Testis (tissue), 3 donors: ENCODE results near the gene POLR2B. TPM values are rescaled to one million over a fixed set of nuclear protein-coding genes. Genes with fewer than 3 reads are reported as not detected.
A peak's percentile ranks its signal among the peaks of the same experiment; 100 is the strongest.
"Not testable (repeated sequence)": the region's sequence is repeated elsewhere in the genome, so short reads cannot be mapped to it uniquely, and the experiment has no call there.

Source experiments
- DNase-seq: peaks from one replicate; pipeline ENCODE4 v3.0.0-alpha.2; 2019
- H3K27ac ChIP-seq, 2 donors: fragments of 200-600 bp; sonication (generic); one replicate each; pipeline ENCODE4 v1.5.1; 2019
- H3K27me3 ChIP-seq: fragments of 200-600 bp; sonication (generic); one replicate; pipeline ENCODE4 v1.5.1; 2019
- H3K36me3 ChIP-seq: fragments of 200-600 bp; sonication (generic); one replicate; pipeline ENCODE4 v1.5.1; 2017; ENCODE audit warnings: low read depth; ENCODE audit errors: missing control alignments
- H3K4me1 ChIP-seq: fragments of 200-600 bp; sonication (generic); one replicate; pipeline ENCODE4 v1.5.1; 2019
- H3K4me3 ChIP-seq, 2 donors: fragments of 200-600 bp; sonication (generic); one replicate each; pipeline ENCODE4 v1.5.1; 2017 to 2019
- H3K9me3 ChIP-seq: fragments of 200-600 bp; sonication (generic); one replicate; pipeline ENCODE4 v1.5.1; 2017
- POLR2A ChIP-seq: fragments of 450-650 bp; IDR thresholded peaks from one replicate; pipeline ENCODE4 v1.6.1; 2017; ENCODE audit warnings: antibody characterized with exemption, mild to moderate bottlenecking, moderate library complexity
- WGBS, 2 donors: methylation state at CpG; one replicate each; pipeline ENCODE4 v1.1.5; 2018; 5-methylcytosine and 5-hydroxymethylcytosine counted together
- intact Hi-C: fragments of 100-400 bp; cut with DNase I; formaldehyde crosslinking; loops from one replicate; pipeline ENCODE4 v1.15.1; 2023; ENCODE audit warnings: low total_unique reads
- polyA plus RNA-seq: library from polyadenylated mRNA; stranded (reverse); fragments of 350-450 nt; fragmentation: Illumina TruSeq; extraction: RNeasy Lipid Tissue Mini Kit (QIAGEN cat#74804); gene quantifications from one replicate; pipeline ENCODE4 v1.2.3, GENCODE V29; 2014; ENCODE audit warnings: low read depth, low replicate concordance; ENCODE audit not compliant: insufficient read depth
- total RNA-seq, 2 donors: library from RNA; depleted of rRNA; stranded (reverse); fragments of >200 nt; gene quantifications; one replicate each; pipeline ENCODE4 v1.2.3, GENCODE V29; 2016
- TF ChIP-seq, protein P1 (sequence below), 3 experiments: fragments of 450-650 bp in 2 of 3; fragments of 200-600 bp in 1 of 3; sonication (generic) in 1 of 3; IDR thresholded peaks; one replicate each; pipeline ENCODE4 v1.5.1; 2016 to 2019; ENCODE audit warnings: antibody characterized with exemption in 3 of 3, mild to moderate bottlenecking in 2 of 3, moderate library complexity in 1 of 3

The POLR2B gene
- total and polyA plus RNA-seq, 3 donors from 2014 or later, result 81.8 to 104 (median 81.8) TPM

DNA sequence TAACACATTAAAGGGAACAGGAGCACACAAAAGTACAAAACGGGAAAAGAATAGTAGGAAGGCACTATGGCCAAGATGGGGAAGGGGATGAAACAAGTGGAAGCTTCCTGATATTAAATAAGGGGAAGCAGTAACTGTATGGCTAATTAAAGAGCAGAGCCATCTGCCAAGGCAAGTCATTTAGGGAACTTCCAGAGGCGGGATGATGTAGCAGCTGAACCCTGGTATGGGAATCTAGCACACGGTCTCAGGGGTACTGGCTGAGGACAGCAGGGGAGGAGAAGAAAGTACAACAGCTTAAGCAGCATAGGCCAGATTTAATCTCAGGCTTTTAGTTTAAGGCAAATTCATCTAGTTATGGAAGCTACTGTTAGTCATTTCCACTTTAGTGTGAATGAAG, 72.4 kb downstream of the POLR2B start:
- no peaks in the 10 kb centered on the region for H3K27me3 ChIP-seq
- no peaks in the 10 kb centered on the region for H3K36me3 ChIP-seq
- no peak overlapping the region for H3K4me3 ChIP-seq
- H3K4me1 ChIP-seq, result peaks cover 8% of the 10 kb centered on the region
- H3K9me3 ChIP-seq, result no peaks in the 10 kb centered on the region
- 46 to 69% methylated on average over 3 of the region's 3 CpGs for WGBS, 2 donors
- TF ChIP-seq POLR2A, result no peak
- TF ChIP-seq, protein P1, sequence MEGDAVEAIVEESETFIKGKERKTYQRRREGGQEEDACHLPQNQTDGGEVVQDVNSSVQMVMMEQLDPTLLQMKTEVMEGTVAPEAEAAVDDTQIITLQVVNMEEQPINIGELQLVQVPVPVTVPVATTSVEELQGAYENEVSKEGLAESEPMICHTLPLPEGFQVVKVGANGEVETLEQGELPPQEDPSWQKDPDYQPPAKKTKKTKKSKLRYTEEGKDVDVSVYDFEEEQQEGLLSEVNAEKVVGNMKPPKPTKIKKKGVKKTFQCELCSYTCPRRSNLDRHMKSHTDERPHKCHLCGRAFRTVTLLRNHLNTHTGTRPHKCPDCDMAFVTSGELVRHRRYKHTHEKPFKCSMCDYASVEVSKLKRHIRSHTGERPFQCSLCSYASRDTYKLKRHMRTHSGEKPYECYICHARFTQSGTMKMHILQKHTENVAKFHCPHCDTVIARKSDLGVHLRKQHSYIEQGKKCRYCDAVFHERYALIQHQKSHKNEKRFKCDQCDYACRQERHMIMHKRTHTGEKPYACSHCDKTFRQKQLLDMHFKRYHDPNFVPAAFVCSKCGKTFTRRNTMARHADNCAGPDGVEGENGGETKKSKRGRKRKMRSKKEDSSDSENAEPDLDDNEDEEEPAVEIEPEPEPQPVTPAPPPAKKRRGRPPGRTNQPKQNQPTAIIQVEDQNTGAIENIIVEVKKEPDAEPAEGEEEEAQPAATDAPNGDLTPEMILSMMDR (IDR thresholded peaks at IDR 0.05), result no peak
- DNase-seq, result no peak
- H3K27ac ChIP-seq, result peak overlapping the region; percentile 55 to 66
- intact Hi-C loops, result no loop called here

DNA sequence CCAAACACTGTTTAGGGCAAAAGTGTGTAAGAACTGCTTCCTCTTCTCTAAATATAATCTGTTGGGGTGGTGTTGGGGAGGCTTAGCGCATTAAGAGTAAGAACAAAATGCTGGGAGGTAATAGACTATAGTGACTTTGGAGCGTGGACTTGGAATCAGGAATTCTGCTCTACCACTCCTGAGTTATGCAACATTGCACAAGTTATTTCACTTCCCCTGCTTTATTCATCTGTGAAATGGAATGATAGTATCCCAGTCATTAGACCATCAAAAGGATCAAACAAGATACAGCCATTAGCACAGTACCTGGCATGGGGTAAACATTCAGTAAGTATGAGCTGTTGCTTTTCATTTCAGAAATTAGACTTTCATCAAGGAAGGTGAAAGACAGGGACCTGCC, 72.8 kb downstream of the POLR2B start:
- Histone ChIP-seq H3K4me1 (peaks cover 12% of the 10 kb centered on the region), H3K4me3 (no peak overlapping the region), H3K27ac (peak overlapping the region in 1 of 2 donors; percentile 66), H3K9me3 (no peaks in the 10 kb centered on the region), H3K36me3 (no peaks in the 10 kb centered on the region), H3K27me3 (no peaks in the 10 kb centered on the region)
- DNase-seq, result no peak
- intact Hi-C loops, result no loop called here
- TF ChIP-seq POLR2A, result no peak
- TF ChIP-seq, protein P1 (IDR thresholded peaks at IDR 0.05), result no peak
- 83 to 84% methylated on average over 2 of the region's 2 CpGs for WGBS, 2 donors

DNA sequence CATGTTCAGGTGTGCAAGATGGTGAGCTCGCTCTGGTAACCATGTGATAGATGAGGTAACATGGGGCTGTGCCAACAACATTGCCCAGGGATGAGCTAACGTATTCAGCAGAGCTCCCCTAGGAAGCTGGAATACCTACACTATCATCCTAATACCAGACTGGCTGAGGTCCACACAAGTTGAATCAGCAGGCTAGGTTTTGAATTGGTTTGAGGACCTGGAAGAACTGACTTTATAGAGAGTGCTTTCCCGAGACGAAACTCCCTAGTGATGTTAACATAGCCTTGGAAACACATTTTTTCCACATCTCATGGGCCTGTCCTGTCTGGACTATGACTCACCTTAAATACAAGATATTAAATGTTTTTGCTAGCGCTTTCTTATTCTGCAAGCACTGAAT, 74.8 kb downstream of the POLR2B start:
- Histone ChIP-seq H3K4me1 (peaks cover 17% of the 10 kb centered on the region), H3K4me3 (no peak overlapping the region), H3K27me3 (no peaks in the 10 kb centered on the region), H3K9me3 (no peaks in the 10 kb centered on the region), H3K36me3 (no peaks in the 10 kb centered on the region), H3K27ac (peak overlapping the region in 1 of 2 donors; percentile 68)
- intact Hi-C loops, result no loop called here
- no peak for DNase-seq
- 43 to 71% methylated on average over 5 of the region's 5 CpGs for WGBS, 2 donors
- no peak for TF ChIP-seq POLR2A

DNA sequence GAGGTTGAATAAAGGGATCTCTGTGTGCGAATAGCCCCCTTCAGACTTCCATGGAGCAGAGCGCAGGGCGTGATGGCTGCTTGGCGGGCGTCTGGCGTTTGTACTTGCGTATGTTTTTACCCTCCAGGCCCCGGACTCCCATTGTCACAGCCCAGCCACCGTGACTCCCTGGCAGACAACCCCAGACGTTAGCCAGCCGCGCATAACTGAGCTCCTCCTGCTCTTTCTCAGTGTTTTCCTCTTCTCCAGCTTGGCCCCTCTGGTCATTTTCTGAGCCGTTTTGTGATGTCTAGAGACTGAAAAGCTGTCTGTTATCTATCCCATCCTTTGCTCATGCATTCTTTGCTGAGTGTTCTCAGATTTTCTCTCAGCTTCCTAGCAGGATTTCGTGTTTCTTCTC, 77.2 kb downstream of the POLR2B start:
- no peaks in the 10 kb centered on the region for H3K9me3 ChIP-seq
- no peak for DNase-seq
- intact Hi-C loops, result no loop called here
- WGBS, 2 donors, result 47 to 62% methylated on average over 11 to 14 of the region's 14 CpGs
- no peaks in the 10 kb centered on the region for H3K36me3 ChIP-seq
- H3K27me3 ChIP-seq, result no peaks in the 10 kb centered on the region
- H3K4me3 ChIP-seq, result no peak overlapping the region
- H3K27ac ChIP-seq, result peak overlapping the region in 1 of 2 donors; percentile 55
- no peak for TF ChIP-seq POLR2A
- TF ChIP-seq, protein P1 (IDR thresholded peaks at IDR 0.05), result no peak
- H3K4me1 ChIP-seq, result peaks cover 23% of the 10 kb centered on the region

DNA sequence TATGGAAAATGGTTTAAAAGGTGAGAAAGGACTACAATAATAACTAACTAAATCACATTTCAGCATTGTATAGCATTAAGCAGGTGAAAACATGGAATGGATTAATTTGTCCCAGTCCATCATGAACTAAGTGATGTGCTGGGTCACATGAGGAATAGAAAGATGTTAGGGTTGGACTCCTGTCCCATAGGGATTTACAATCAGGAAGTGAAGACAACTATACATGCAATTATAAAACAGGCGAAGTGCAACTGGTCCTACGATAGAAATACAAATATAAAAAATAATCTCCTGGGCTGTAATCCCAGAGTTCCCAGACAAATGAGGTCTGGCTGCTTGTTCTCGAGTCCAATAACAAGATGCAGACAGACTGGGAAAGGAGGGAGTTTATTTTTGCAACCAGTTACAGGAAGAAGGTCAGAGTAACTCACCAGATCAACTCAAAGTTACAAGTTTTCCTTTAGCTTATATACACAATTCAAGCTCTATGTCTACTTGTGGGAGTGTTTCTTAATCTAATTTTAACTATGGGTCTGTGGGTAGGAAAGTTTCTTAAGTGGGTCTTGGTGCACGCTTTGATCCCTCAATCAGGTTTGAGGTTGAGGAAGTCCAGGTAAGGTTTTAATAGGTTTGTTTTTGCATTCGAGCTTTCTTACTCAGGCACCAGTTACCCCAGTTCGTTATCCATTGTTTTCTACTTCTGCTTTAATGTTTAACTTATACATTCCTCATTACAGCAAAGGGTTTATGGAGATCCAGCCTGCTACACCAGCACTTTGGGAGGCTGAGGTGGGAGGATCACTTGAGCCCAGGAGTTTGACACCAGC, 81.4 kb downstream of the POLR2B start:
- 56 to 66% methylated on average over 6 of the region's 6 CpGs for WGBS, 2 donors
- intact Hi-C loops, result loop anchor here (10.0 kb wide), 1 partner anchor 55 kb away; the partner anchor contains the start of gene IGFBP7
- peaks cover 44% of the 10 kb centered on the region for H3K4me1 ChIP-seq

DNA sequence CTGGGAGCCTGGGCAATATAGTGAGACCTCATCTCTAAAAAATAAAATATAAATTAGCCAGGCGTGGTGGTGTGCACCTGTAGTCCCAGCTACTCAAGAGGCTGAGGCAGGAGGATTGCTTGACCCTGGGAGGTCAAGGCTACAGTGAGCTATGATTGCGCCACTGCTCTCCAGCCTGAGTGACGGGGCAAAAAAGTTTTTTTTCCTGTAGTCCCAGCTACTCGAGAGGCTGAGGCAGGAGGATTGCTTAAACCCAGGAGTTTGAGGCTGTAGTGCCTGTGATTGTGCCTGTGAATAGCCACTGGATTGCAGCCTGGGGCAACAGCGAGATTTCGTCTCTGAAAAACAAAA, 82.0 kb downstream of the POLR2B start:
- Histone ChIP-seq H3K27ac (peak overlapping the region; percentile 21 to 69), H3K4me1 (peaks cover 50% of the 10 kb centered on the region)

More for the DNA sequence above, 81.4 kb downstream of the POLR2B start:
- Histone ChIP-seq H3K27ac (peak overlapping the region; percentile 21 to 69), H3K4me3 (no peak overlapping the region), H3K27me3 (no peaks in the 10 kb centered on the region), H3K36me3 (no peaks in the 10 kb centered on the region), H3K9me3 (no peaks in the 10 kb centered on the region)
- no peak for TF ChIP-seq POLR2A
- TF ChIP-seq, protein P1 (IDR thresholded peaks at IDR 0.05), result no peak
- no peak for DNase-seq

More for the DNA sequence above, 82.0 kb downstream of the POLR2B start:
- not testable (repeated sequence) for H3K36me3 ChIP-seq, H3K9me3 ChIP-seq, DNase-seq, H3K27me3 ChIP-seq, H3K4me3 ChIP-seq
- intact Hi-C loops, result loop anchor here (10.0 kb wide), 1 partner anchor 54 kb away; the partner anchor contains the start of gene IGFBP7
- 65 to 73% methylated on average over 6 of the region's 6 CpGs for WGBS, 2 donors
